ENCODE data around the gene MED20.
A peak's percentile ranks its signal among the peaks of the same experiment; 100 is the strongest.

MED20 gene

GRCh38 chr6:41914343-41914742 lies 6.6 kb downstream of the MED20 start:
- DNase-seq (ENCODE audit: low read depth), result no peak

- no peak for DNase-seq (ENCODE audit: low read depth)
Measured at GRCh38 chr6:41909727-41910126, 11.2 kb downstream of the MED20 start.

GRCh38 chr6:41901882-41902519 lies 18.9 kb downstream of the MED20 start:
- no peak for DNase-seq (ENCODE audit: low read depth)

- DNase-seq (ENCODE audit: low read depth), result no peak
Measured at GRCh38 chr6:41900861-41901260, 20.1 kb downstream of the MED20 start.

GRCh38 chr6:41896281-41896680 lies 24.7 kb downstream of the MED20 start:
- DNase-seq (ENCODE audit: low read depth), result no peak

GRCh38 chr6:41895300-41896233 lies 25.4 kb downstream of the MED20 start, which contains the start of gene USP49:
USP49 (minus strand) TSS chr6:41895375; CDS start chr6:41806983, 88,392 bp downstream.
- DNase-seq (ENCODE audit: low read depth), result peak; percentile 81

GRCh38 chr6:41894366-41895299 lies 26.3 kb downstream of the MED20 start:
- no peak for DNase-seq (ENCODE audit: low read depth)

- no peak for DNase-seq (ENCODE audit: low read depth)
Measured at GRCh38 chr6:41892921-41893564, 27.9 kb downstream of the MED20 start.

- peak; percentile 14 for DNase-seq (ENCODE audit: low read depth)
Measured at GRCh38 chr6:41887331-41887751, 33.6 kb downstream of the MED20 start.

- DNase-seq (ENCODE audit: low read depth), result no peak
Measured at GRCh38 chr6:41885930-41886329, 35.0 kb downstream of the MED20 start.

- no peak for DNase-seq (ENCODE audit: low read depth)
Measured at GRCh38 chr6:41884957-41885356, 36.0 kb downstream of the MED20 start.

- no peak for DNase-seq (ENCODE audit: low read depth)
Measured at GRCh38 chr6:41881506-41881905, 39.4 kb downstream of the MED20 start.

- peak; percentile 73 for DNase-seq (ENCODE audit: low read depth)
Measured at GRCh38 chr6:41878961-41879405, 42.0 kb downstream of the MED20 start.

- peak; percentile 14 for DNase-seq (ENCODE audit: low read depth)
Measured at GRCh38 chr6:41878246-41878645, 42.7 kb downstream of the MED20 start.

- no peak for DNase-seq (ENCODE audit: low read depth)
Measured at GRCh38 chr6:41877051-41877680, 43.8 kb downstream of the MED20 start.

GRCh38 chr6:41874741-41875140 lies 46.2 kb downstream of the MED20 start:
- no peak for DNase-seq (ENCODE audit: low read depth)

- DNase-seq (ENCODE audit: low read depth), result no peak
Measured at GRCh38 chr6:41872147-41872546, 48.8 kb downstream of the MED20 start.

GRCh38 chr6:41871691-41872090 lies 49.2 kb downstream of the MED20 start:
- no peak for DNase-seq (ENCODE audit: low read depth)

- no peak for DNase-seq (ENCODE audit: low read depth)
Measured at GRCh38 chr6:41859356-41859755, 61.6 kb downstream of the MED20 start.

GRCh38 chr6:41858703-41859102 lies 62.2 kb downstream of the MED20 start:
- DNase-seq (ENCODE audit: low read depth), result no peak

All from fibroblast of gingiva (primary cell).